HepG2 (cell line): ENCODE results near the gene ASF1B. TPM values are rescaled to one million over a fixed set of nuclear protein-coding genes. Genes with fewer than 3 reads are reported as not detected.

Experiments used
- ASH2L ChIP-seq: fragments of 300-600, 200-600 bp; sonication (generic); IDR thresholded peaks from 2 replicates; pipeline ENCODE4 v1.7.0; 2017; ENCODE audit warnings: low read depth, mild to moderate bottlenecking, moderate library complexity, mixed read lengths, low read length; ENCODE audit not compliant: insufficient read length
- ATAD3A ChIP-seq: sonication (generic); formaldehyde crosslinking; IDR thresholded peaks from 2 replicates; pipeline ENCODE4 v1.4.0; 2020; ENCODE audit warnings: missing genetic modification reagents
- CEBPB ChIP-seq: IDR thresholded peaks from 2 replicates; pipeline ENCODE4 v1.6.1; 2011; ENCODE audit warnings: low read depth, low read length, improper control_type of control experiment, borderline replicate concordance
- CENPT ChIP-seq: sonication (generic); formaldehyde crosslinking; IDR thresholded peaks from 2 replicates; pipeline ENCODE4 v1.8.0; 2022; ENCODE audit warnings: low read depth, mild to moderate bottlenecking, moderate library complexity, missing genetic modification reagents
- CREBL2 ChIP-seq: sonication (generic); formaldehyde crosslinking; IDR thresholded peaks from 2 replicates; pipeline ENCODE4 v1.8.1; 2023; ENCODE audit warnings: missing genetic modification reagents, mild to moderate bottlenecking, borderline replicate concordance
- EED ChIP-seq: sonication (generic); formaldehyde crosslinking; IDR thresholded peaks from 2 replicates; pipeline ENCODE4 v1.5.0; 2020; ENCODE audit warnings: mild to moderate bottlenecking, missing genetic modification reagents
- GABPA ChIP-seq, 2 experiments: IDR thresholded peaks; 2 replicates each; pipeline ENCODE4 v1.6.1; 2011 to 2016; ENCODE audit warnings: low read depth in 2 of 2, low read length in 1 of 2, missing biosample characterization in 1 of 2, missing genetic modification characterization in 1 of 2
- GZF1 ChIP-seq: sonication (generic); formaldehyde crosslinking; IDR thresholded peaks from 2 replicates; pipeline ENCODE4 v1.5.1; 2020; ENCODE audit warnings: mild to moderate bottlenecking, missing genetic modification reagents
- HNF4G ChIP-seq, 2 experiments: sonication (generic) in 1 of 2; formaldehyde crosslinking in 1 of 2; IDR thresholded peaks; 2 replicates each; pipeline versions ENCODE4 v1.4.0 to v1.6.1; 2011 to 2020; ENCODE audit warnings: borderline replicate concordance in 2 of 2, low read depth in 2 of 2, mild to moderate bottlenecking in 2 of 2, low read length in 1 of 2, missing genetic modification reagents in 1 of 2, moderate library complexity in 1 of 2
- KAT8 ChIP-seq: IDR thresholded peaks from 2 replicates; pipeline ENCODE4 v1.6.1; 2016; ENCODE audit warnings: missing genetic modification reagents, missing compliant biosample characterization
- KDM5B ChIP-seq: sonication (generic); formaldehyde crosslinking; IDR thresholded peaks from 2 replicates; pipeline ENCODE4 v1.4.0; 2020; ENCODE audit warnings: missing genetic modification reagents, mild to moderate bottlenecking, borderline replicate concordance
- MAFK ChIP-seq, 2 experiments: IDR thresholded peaks in 1 of 2; conservative IDR thresholded peaks in 1 of 2; 2 replicates each; pipeline ENCODE4 v1.6.1; 2011; ENCODE audit warnings: improper control_type of control experiment in 2 of 2, low read length in 2 of 2
- MXI1 ChIP-seq: IDR thresholded peaks from 3 replicates; pipeline ENCODE4 v1.6.1; 2012; ENCODE audit warnings: low read depth, low read length, inconsistent platforms, borderline replicate concordance
- TOPORS ChIP-seq: sonication (generic); formaldehyde crosslinking; IDR thresholded peaks from 2 replicates; pipeline ENCODE4 v1.8.0; 2023; ENCODE audit warnings: mild to moderate bottlenecking, missing genetic modification reagents
- ZBTB34 ChIP-seq: sonication (generic); formaldehyde crosslinking; IDR thresholded peaks from 2 replicates; pipeline ENCODE4 v1.8.0; 2022; ENCODE audit warnings: mild to moderate bottlenecking, missing genetic modification reagents
- ZNF232 ChIP-seq: sonication (generic); formaldehyde crosslinking; IDR thresholded peaks from 2 replicates; pipeline ENCODE4 v1.4.0; 2020; ENCODE audit warnings: missing genetic modification reagents, borderline replicate concordance
- ZNF317 ChIP-seq: sonication (generic); formaldehyde crosslinking; IDR thresholded peaks from 2 replicates; pipeline ENCODE4 v1.5.0; 2020; ENCODE audit warnings: mild to moderate bottlenecking, missing genetic modification reagents
- ZNF512 ChIP-seq: sonication (generic); formaldehyde crosslinking; IDR thresholded peaks from 2 replicates; pipeline ENCODE4 v1.4.0; 2020; ENCODE audit warnings: mild to moderate bottlenecking, missing genetic modification reagents
- ZNF556 ChIP-seq: sonication (generic); formaldehyde crosslinking; IDR thresholded peaks from 2 replicates; pipeline ENCODE4 v1.4.0; 2020; ENCODE audit warnings: mild to moderate bottlenecking, missing genetic modification reagents, borderline replicate concordance
- ZNF772 ChIP-seq: sonication (generic); formaldehyde crosslinking; IDR thresholded peaks from 2 replicates; pipeline ENCODE4 v1.5.0; 2020; ENCODE audit warnings: mild to moderate bottlenecking, missing genetic modification reagents
- ZSCAN9 ChIP-seq: IDR thresholded peaks from 2 replicates; pipeline ENCODE4 v1.6.1; 2016; ENCODE audit warnings: borderline replicate concordance
- polyA plus RNA-seq, 8 experiments: library from polyadenylated mRNA; depleted of rRNA in 3 of 8; stranded (reverse) in 7 of 8; unstranded in 1 of 8; fragments of >200 nt; fragmentation: Illumina TruSeq in 4 of 8; extraction: Trizol in 4 of 8; gene quantifications; 2 replicates each; pipeline versions ENCODE4 v1.2.1 to v1.2.3, GENCODE V29; 2011 to 2016; ENCODE audit warnings: low read depth in 4 of 8, missing spikeins in 1 of 8, mixed read lengths in 1 of 8; ENCODE audit not compliant: insufficient read depth in 1 of 8
- total RNA-seq, 5 experiments: library from RNA; depleted of rRNA; stranded (reverse); fragments of >200 nt; fragmentation: Illumina TruSeq; extraction: Trizol; gene quantifications; 2 replicates each; pipeline ENCODE4 v1.2.3, GENCODE V29; 2016; ENCODE audit warnings: low read depth in 1 of 5

Gene ASF1B
- total and polyA plus RNA-seq, 2 of the 13 experiments (the other 11 are each of a cell fraction or from before 2014, with no cell fraction given), result 18.2 to 24.8 TPM

- TF ChIP-seq KDM5B, result peak; percentile 73
- TF ChIP-seq MAFK (conservative IDR thresholded peaks at IDR 0.05 in 1 of 2, IDR thresholded peaks at IDR 0.05 in 1 of 2; ENCODE audit: low read length in 2 of 2), result no peak
- TF ChIP-seq ATAD3A (CRISPR knock-in tag), result no peak
- no peak for TF ChIP-seq CENPT (CRISPR knock-in tag)
- peak; percentile 72; the same call in 1 of the 2 replicates for TF ChIP-seq HNF4G (IDR thresholded peaks at IDR 0.05; ENCODE audit: borderline replicate concordance, low read depth, low read length)
- TF ChIP-seq HNF4G (CRISPR knock-in tag; IDR thresholded peaks at IDR 0.05; ENCODE audit: borderline replicate concordance, low read depth), result no peak
- peak; percentile 34; the same call in 1 of the 2 replicates for TF ChIP-seq GZF1 (CRISPR knock-in tag)
- peak; percentile 86; the same call in 1 of the 2 replicates for TF ChIP-seq CREBL2
- TF ChIP-seq ZNF556, result 0 out of 2 replicates have a peak, but pooled peaks have one; percentile 13
- TF ChIP-seq MXI1, result peak; percentile 51; the same call in 1 of the 3 replicates
- TF ChIP-seq KAT8 (CRISPR knock-in tag), result 0 out of 2 replicates have a peak, but pooled peaks have one; percentile 33
- no peak for TF ChIP-seq ZSCAN9 (CRISPR knock-in tag)
- no peak for TF ChIP-seq GABPA (IDR thresholded peaks at IDR 0.05; ENCODE audit: low read depth, low read length)
- peak; percentile 17; the same call in 1 of the 2 replicates for TF ChIP-seq GABPA (CRISPR knock-in tag; IDR thresholded peaks at IDR 0.05; ENCODE audit: low read depth)
- no peak for TF ChIP-seq ZNF512 (CRISPR knock-in tag)
- 0 out of 2 replicates have a peak, but pooled peaks have one; percentile 21 for TF ChIP-seq EED
- 0 out of 2 replicates have a peak, but pooled peaks have one; percentile 42 for TF ChIP-seq ZNF772 (CRISPR knock-in tag)
- peak; percentile 96 for TF ChIP-seq CEBPB
- no peak for TF ChIP-seq ZBTB34 (CRISPR knock-in tag)
- peak; percentile 17; the same call in 1 of the 2 replicates for TF ChIP-seq ZNF232 (CRISPR knock-in tag)
- TF ChIP-seq ASH2L, result peak; percentile 53
- 0 out of 2 replicates have a peak, but pooled peaks have one; percentile 25 for TF ChIP-seq TOPORS
- peak; percentile 89 for TF ChIP-seq ZNF317 (CRISPR knock-in tag)
These were observed 18.0 kb downstream of the ASF1B start (continued) for GRCh38 chr19:14118165-14119051.
